ENCODE results near the gene CDK5RAP1. TPM values are rescaled to one million over a fixed set of nuclear protein-coding genes. Genes with fewer than 3 reads are reported as not detected.

CDK5RAP1 gene
- total and polyA plus RNA-seq, 8 donors = 12.0 to 38.7 (median 19.6) TPM

- Histone ChIP-seq H3K27ac (no peak overlapping the region), H3K4me1 (no peaks in the 10 kb centered on the region), H3K27me3 (peaks cover 0 to 7% (median 0%) of the 10 kb centered on the region in 3 donors), H3K9me3 (no peaks in the 10 kb centered on the region), H3K4me3 (no peak overlapping the region), H3K36me3 (no peaks in the 10 kb centered on the region)
- intact Hi-C loops (cut with DNase I; ENCODE audit: low total_unique reads) = no loop called here
- WGBS, 5 donors = 55 to 67% (median 61%) methylated on average over 8 of the region's 8 CpGs
- TF ChIP-seq POLR2A (IDR thresholded peaks at IDR 0.05) (no peak), POLR2AphosphoS5 (IDR thresholded peaks at IDR 0.05) (no peak), EP300 (IDR thresholded peaks at IDR 0.05) (no peak)
- TF ChIP-seq, protein P1, sequence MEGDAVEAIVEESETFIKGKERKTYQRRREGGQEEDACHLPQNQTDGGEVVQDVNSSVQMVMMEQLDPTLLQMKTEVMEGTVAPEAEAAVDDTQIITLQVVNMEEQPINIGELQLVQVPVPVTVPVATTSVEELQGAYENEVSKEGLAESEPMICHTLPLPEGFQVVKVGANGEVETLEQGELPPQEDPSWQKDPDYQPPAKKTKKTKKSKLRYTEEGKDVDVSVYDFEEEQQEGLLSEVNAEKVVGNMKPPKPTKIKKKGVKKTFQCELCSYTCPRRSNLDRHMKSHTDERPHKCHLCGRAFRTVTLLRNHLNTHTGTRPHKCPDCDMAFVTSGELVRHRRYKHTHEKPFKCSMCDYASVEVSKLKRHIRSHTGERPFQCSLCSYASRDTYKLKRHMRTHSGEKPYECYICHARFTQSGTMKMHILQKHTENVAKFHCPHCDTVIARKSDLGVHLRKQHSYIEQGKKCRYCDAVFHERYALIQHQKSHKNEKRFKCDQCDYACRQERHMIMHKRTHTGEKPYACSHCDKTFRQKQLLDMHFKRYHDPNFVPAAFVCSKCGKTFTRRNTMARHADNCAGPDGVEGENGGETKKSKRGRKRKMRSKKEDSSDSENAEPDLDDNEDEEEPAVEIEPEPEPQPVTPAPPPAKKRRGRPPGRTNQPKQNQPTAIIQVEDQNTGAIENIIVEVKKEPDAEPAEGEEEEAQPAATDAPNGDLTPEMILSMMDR (IDR thresholded peaks at IDR 0.05) = no peak
- no peak for DNase-seq
Observed at GRCh38 chr20:33339515-33340058, 61.7 kb downstream of the CDK5RAP1 start.

GRCh38 chr20:33338467-33339258 is 62.7 kb downstream of the CDK5RAP1 start:
- H3K36me3 ChIP-seq = no peaks in the 10 kb centered on the region
- no peaks in the 10 kb centered on the region for H3K4me1 ChIP-seq
- DNase-seq = no peak
- no peak overlapping the region for H3K27ac ChIP-seq
- peaks cover 0 to 7% (median 0%) of the 10 kb centered on the region in 3 donors for H3K27me3 ChIP-seq
- 78 to 85% (median 81%) methylated on average over 5 of the region's 5 CpGs for WGBS, 5 donors
- TF ChIP-seq POLR2A (IDR thresholded peaks at IDR 0.05) (no peak), POLR2AphosphoS5 (IDR thresholded peaks at IDR 0.05) (no peak), EP300 (IDR thresholded peaks at IDR 0.05) (no peak)
- TF ChIP-seq, protein P1 (IDR thresholded peaks at IDR 0.05) = no peak
- intact Hi-C loops (cut with DNase I; ENCODE audit: low total_unique reads) = no loop called here
- no peak overlapping the region for H3K4me3 ChIP-seq
- no peaks in the 10 kb centered on the region for H3K9me3 ChIP-seq

DNA sequence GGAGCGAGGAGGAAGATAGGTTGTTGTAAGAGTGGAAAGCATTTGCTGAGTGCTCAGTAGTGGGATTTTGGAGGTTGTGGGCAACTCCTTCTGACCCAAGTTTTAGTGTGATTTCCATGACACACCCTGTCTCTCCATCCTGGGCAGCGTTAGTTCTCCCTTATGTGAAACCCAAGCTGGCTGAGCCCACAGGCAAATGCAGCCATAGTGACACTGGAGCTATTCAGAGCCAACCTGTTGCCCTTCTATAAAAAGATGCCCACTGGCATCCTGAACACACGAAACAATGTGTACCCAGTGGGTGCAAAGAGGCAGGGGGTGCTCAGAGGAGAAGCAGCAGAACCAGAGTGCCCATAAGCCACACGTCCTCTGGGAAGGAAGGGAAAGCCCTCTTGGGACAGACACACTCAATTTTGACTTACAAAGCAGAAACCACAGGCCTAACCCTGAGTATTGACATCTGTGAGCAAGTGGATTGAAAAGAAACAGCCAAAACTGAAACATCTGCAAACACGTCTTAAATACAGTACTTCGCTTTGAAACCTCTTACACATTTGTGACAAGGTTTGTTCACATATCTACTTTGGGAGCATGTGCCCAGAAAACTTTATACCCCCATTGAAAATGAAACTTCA is 63.7 kb downstream of the CDK5RAP1 start:
- 68 to 75% (median 70%) methylated on average over 6 of the region's 6 CpGs for WGBS, 5 donors
- Histone ChIP-seq H3K36me3 (no peaks in the 10 kb centered on the region), H3K27me3 (peaks cover 0 to 12% (median 0%) of the 10 kb centered on the region in 3 donors), H3K9me3 (no peaks in the 10 kb centered on the region), H3K27ac (no peak overlapping the region), H3K4me3 (no peak overlapping the region), H3K4me1 (no peaks in the 10 kb centered on the region)
- intact Hi-C loops (cut with DNase I; ENCODE audit: low total_unique reads) = no loop called here
- DNase-seq = no peak
- TF ChIP-seq EP300 (IDR thresholded peaks at IDR 0.05) = no peak
- TF ChIP-seq, protein P1 (IDR thresholded peaks at IDR 0.05) = no peak
- TF ChIP-seq POLR2A (IDR thresholded peaks at IDR 0.05) = no peak
- no peak for TF ChIP-seq POLR2AphosphoS5 (IDR thresholded peaks at IDR 0.05)

DNA sequence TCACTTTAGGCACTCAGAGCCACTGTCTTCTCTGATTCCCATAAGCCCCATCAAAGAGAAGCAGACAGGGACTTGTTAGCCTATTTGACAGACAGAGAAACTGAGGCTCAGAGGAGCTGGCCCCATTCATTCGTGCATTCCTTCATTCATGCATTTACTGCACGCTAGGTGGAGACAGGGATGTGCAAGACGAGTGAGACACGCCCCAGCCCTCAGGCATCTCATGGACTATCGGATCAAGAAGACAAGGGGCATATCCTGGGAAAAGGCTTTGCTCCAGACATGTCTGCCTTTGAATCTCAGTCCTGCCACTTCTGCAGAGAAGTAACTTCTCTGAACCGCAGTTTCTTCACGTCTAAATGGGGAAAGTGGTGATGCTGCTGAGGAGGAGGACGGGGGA is 64.2 kb downstream of the CDK5RAP1 start:
- no peak overlapping the region for H3K4me3 ChIP-seq
- H3K27ac ChIP-seq = no peak overlapping the region
- H3K4me1 ChIP-seq = no peaks in the 10 kb centered on the region
- no peaks in the 10 kb centered on the region for H3K9me3 ChIP-seq
- TF ChIP-seq POLR2A (IDR thresholded peaks at IDR 0.05) (no peak), POLR2AphosphoS5 (IDR thresholded peaks at IDR 0.05) (no peak), EP300 (IDR thresholded peaks at IDR 0.05) (no peak)
- TF ChIP-seq, protein P1 (IDR thresholded peaks at IDR 0.05) = no peak
- 76 to 83% (median 81%) methylated on average over 8 of the region's 8 CpGs for WGBS, 5 donors
- no peak for DNase-seq
- intact Hi-C loops (cut with DNase I; ENCODE audit: low total_unique reads) = no loop called here
- no peaks in the 10 kb centered on the region for H3K36me3 ChIP-seq
- H3K27me3 ChIP-seq = peaks cover 0 to 12% (median 0%) of the 10 kb centered on the region in 3 donors
